Prostate gland (tissue), 2 donors: ENCODE results near the gene SWAP70. TPM values are rescaled to one million over a fixed set of nuclear protein-coding genes. Genes with fewer than 3 reads are reported as not detected.

Experiments used
- DNase-seq: peaks from one replicate; pipeline ENCODE4 v3.0.0-alpha.2; 2019; ENCODE audit warnings: low spot score
- H3K27ac ChIP-seq, 2 donors: fragments of 200-600 bp; sonication (generic); 2 replicates each; pipeline ENCODE4 v1.5.1; 2017 to 2019
- H3K27me3 ChIP-seq: fragments of 200-600 bp; sonication (generic); replicated peaks from 2 replicates; pipeline ENCODE4 v1.5.1; 2019; ENCODE audit not compliant: insufficient read depth
- H3K36me3 ChIP-seq, 2 donors: fragments of 200-600 bp; sonication (generic); 1 replicate in 1 of 2; 2 replicates in 1 of 2; pipeline versions ENCODE4 v1.5.1 to v1.8.1; 2017 to 2019
- H3K4me1 ChIP-seq: fragments of 200-600 bp; sonication (generic); replicated peaks from 2 replicates; pipeline ENCODE4 v1.5.1; 2019
- H3K4me3 ChIP-seq, 2 donors: fragments of 200-600 bp; sonication (generic); 2 replicates each; pipeline ENCODE4 v1.5.1; 2017 to 2019
- H3K9me3 ChIP-seq: fragments of 200-600 bp; sonication (generic); 2 replicates; pipeline ENCODE4 v1.5.1; 2017
- CTCF ChIP-seq, 4 experiments: fragments of 200-600 bp in 2 of 4; fragments of 450-650 bp in 2 of 4; sonication (generic) in 2 of 4; IDR thresholded peaks; 1 replicate in 3 of 4; 2 replicates in 1 of 4; pipeline ENCODE4 v1.5.1; 2016 to 2019; ENCODE audit warnings: antibody characterized with exemption in 4 of 4, mild to moderate bottlenecking in 2 of 4, moderate library complexity in 2 of 4
- POLR2A ChIP-seq: fragments of 450-650 bp; IDR thresholded peaks from one replicate; pipeline ENCODE4 v1.6.1; 2016; ENCODE audit warnings: antibody characterized with exemption, mild to moderate bottlenecking
- POLR2AphosphoS5 ChIP-seq: sonication (generic); formaldehyde crosslinking; IDR thresholded peaks from one replicate; pipeline ENCODE4 v1.6.1; 2017; ENCODE audit warnings: antibody characterized with exemption
- WGBS: methylation state at CpG from one replicate; pipeline ENCODE4 v1.1.5; 2018; 5-methylcytosine and 5-hydroxymethylcytosine counted together
- intact Hi-C: fragments of 100-400 bp; cut with DNase I; formaldehyde crosslinking; loops from one replicate; pipeline ENCODE4 v1.14.2; 2022
- total RNA-seq, 2 donors: library from RNA; depleted of rRNA; stranded (reverse); fragments of >200 nt; gene quantifications; one replicate each; pipeline ENCODE4 v1.1.0, GENCODE V29; 2016

SWAP70 gene
- 10 to 100 TPM; 20.8 to 25.2 TPM for total RNA-seq

DNA sequence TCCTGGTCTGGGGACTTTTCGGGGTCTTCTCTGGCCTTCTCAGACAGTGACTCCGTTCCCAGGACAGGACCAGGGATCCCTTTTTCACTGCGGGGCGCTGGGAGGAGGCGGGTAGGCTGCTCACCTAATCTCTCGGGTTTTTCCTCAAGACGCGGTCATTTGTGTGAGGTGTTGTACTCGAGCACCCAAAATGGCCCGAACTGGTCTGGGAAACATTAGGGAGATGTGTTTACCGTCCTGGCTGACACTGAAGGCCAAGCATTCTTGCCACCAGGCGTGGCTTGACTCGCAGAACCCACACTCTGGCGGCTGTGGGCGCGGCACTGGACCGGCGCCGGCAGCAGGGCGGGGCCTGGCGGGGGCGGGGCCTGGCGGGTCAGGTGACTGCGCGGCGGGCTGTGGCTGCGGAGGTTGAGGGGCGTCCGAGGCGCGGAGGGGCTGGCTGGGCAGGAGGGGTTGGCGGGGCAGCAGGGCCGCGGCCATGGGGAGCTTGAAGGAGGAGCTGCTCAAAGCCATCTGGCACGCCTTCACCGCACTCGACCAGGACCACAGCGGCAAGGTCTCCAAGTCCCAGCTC, at the start of gene SWAP70:
SWAP70 (plus strand) TSS at position 379 of the 577 bp plus-strand sequence; CDS start at position 482, 103 bp downstream.
- H3K27ac ChIP-seq, result peak within 1 kb of the TSS; percentile 84 to 95
- peak within 1 kb of the TSS; percentile 90 to 96 for H3K4me3 ChIP-seq
- TF ChIP-seq CTCF (IDR thresholded peaks at IDR 0.05) (peak; percentile 23 to 77 (median 50)), POLR2AphosphoS5 (peak; percentile 78), POLR2A (peak; percentile 59)
- H3K4me1 ChIP-seq, result no peaks in the 10 kb centered on the region
- peak; percentile 88 for DNase-seq
- intact Hi-C loops, result loop anchor here (5.0 to 10.0 kb wide), 2 partner anchors 51 to 81 kb away; no protein-coding TSS in a partner anchor
- WGBS, result under 1% methylated on average over 32 of the region's 38 CpGs
- no peaks in the 10 kb centered on the region for H3K27me3 ChIP-seq
- no peaks in the 10 kb centered on the region for H3K36me3 ChIP-seq
- no peaks in the 10 kb centered on the region for H3K9me3 ChIP-seq

DNA sequence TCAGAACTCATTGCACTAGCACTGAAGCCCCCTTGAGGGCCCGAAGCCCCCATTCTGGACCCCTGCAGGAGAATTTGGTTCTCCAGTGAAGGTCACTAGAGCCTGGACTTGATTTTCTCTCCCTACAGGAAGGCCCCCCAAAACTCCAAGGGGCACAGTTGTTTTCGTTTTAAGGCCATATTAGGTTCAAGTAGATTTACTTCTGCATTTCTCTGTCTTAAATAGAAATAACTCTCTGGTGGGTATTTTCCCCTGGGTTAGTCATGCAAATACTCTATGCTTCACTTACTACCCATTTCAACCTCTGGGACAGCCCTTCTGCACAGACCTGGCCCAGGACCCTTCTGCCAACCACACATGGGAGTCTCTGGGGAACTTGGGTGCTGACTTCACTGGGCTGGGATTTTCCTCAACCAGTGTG, 48.8 kb upstream of the SWAP70 start:
- DNase-seq, result no peak
- 94% methylated on average over 2 of the region's 2 CpGs for WGBS
- H3K9me3 ChIP-seq, result no peaks in the 10 kb centered on the region
- intact Hi-C loops, result no loop called here
- H3K4me1 ChIP-seq, result no peaks in the 10 kb centered on the region
- no peaks in the 10 kb centered on the region for H3K36me3 ChIP-seq
- no peaks in the 10 kb centered on the region for H3K27me3 ChIP-seq
- H3K4me3 ChIP-seq, result no peak overlapping the region
- no peak for TF ChIP-seq POLR2AphosphoS5
- no peak for TF ChIP-seq POLR2A
- TF ChIP-seq CTCF (IDR thresholded peaks at IDR 0.05), result no peak
- H3K27ac ChIP-seq, result peak overlapping the region in 1 of 2 donors; percentile 93

DNA sequence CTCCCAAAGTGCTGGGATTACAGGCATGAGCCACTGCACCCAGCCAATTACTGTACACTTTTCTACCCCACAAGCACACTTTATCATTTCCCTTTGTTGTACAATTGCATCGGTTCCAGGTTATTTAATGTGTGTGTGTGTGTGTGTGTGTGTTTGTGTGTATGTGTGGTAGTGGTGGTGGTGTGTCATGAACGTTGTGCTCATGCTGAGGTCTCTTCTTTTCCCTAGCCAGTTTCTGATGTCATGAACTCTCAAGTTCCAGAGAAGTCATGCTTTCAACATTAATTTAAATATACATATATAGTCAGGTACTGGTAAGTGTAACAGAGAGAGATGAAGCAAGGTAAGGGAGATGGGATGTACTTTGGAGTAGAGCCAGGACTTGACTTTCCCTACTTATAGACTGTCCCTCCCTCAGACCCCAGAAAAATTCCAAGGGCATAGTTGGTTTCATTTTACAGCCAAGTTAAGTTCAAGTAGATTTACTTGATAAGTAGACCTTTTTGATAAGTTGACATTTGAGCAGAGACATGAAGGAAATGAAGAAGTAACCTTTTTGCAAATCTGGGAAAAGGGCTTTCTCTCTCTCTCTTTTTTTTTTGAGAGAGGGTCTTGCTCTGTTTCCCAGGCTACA, 47.7 kb upstream of the SWAP70 start:
- Histone ChIP-seq H3K4me1 (no peaks in the 10 kb centered on the region), H3K27me3 (no peaks in the 10 kb centered on the region), H3K36me3 (no peaks in the 10 kb centered on the region), H3K9me3 (no peaks in the 10 kb centered on the region), H3K4me3 (no peak overlapping the region), H3K27ac (no peak overlapping the region)
- 55% methylated on average over 2 of the region's 2 CpGs for WGBS
- no peak for DNase-seq
- intact Hi-C loops, result no loop called here
- TF ChIP-seq CTCF (IDR thresholded peaks at IDR 0.05) (no peak), POLR2A (no peak), POLR2AphosphoS5 (no peak)

GRCh38 chr11:9616858-9617257, 47.0 kb upstream of the SWAP70 start:
- no peaks in the 10 kb centered on the region for H3K36me3 ChIP-seq
- intact Hi-C loops, result no loop called here
- no peak for DNase-seq
- H3K9me3 ChIP-seq, result no peaks in the 10 kb centered on the region
- no peak overlapping the region for H3K27ac ChIP-seq
- TF ChIP-seq POLR2A (no peak), CTCF (IDR thresholded peaks at IDR 0.05) (no peak), POLR2AphosphoS5 (no peak)
- H3K4me3 ChIP-seq, result no peak overlapping the region
- H3K27me3 ChIP-seq, result no peaks in the 10 kb centered on the region
- H3K4me1 ChIP-seq, result no peaks in the 10 kb centered on the region
- WGBS, result 93% methylated on average over 4 of the region's 4 CpGs

DNA sequence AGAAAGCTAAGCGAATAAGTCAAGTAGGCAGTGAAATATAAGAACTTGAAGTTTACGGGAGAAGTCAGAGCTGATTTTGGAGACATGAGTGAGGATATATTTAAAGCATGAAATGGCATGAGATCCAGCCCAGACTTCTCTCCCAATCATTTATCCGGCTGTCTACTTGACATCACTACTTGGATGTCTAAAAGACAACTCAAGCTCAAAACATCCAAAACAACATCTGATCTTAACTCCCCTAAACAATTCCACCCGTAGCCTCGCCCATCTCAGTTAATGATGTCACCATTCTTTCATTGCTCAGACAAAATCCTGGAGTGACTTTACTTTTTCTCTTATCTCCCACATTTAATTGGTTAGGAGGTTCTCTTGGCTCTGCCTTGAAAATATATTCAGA, 45.9 kb upstream of the SWAP70 start:
- H3K27me3 ChIP-seq, result no peaks in the 10 kb centered on the region
- no peaks in the 10 kb centered on the region for H3K36me3 ChIP-seq
- H3K4me1 ChIP-seq, result no peaks in the 10 kb centered on the region
- H3K9me3 ChIP-seq, result no peaks in the 10 kb centered on the region
- no peak overlapping the region for H3K4me3 ChIP-seq
- DNase-seq, result no peak
- H3K27ac ChIP-seq, result no peak overlapping the region
- TF ChIP-seq POLR2AphosphoS5, result no peak
- TF ChIP-seq POLR2A, result no peak
- TF ChIP-seq CTCF (IDR thresholded peaks at IDR 0.05), result no peak
- intact Hi-C loops, result no loop called here
- WGBS, result 76% methylated on average over 5 of the region's 5 CpGs
